ENCODE measurements around the gene JUP. TPM values are rescaled to one million over a fixed set of nuclear protein-coding genes. Genes with fewer than 3 reads are reported as not detected.

The JUP gene
- total and polyA plus RNA-seq, 2 of the 13 experiments (the other 11 are each of a cell fraction or from before 2014, with no cell fraction given), result 12.1 to 20.6 TPM

GRCh38 chr17:41835214-41835799, 48.8 kb upstream of the JUP start:
- FAIRE-seq, result no peak
- ChIA-PET POLR2A (interaction anchor here (1.4 to 1.9 kb wide), 2 partner anchors 23 to 124 kb away, joined by 4 to 9 read pairs; partner anchors contain the start of genes FKBP10 and P3H4), CTCF (ENCODE audit: low intra/inter-chr PET ratio, low total read pairs) (no interaction called here)
- peaks cover 38% of the 10 kb centered on the region for H3K4me1 ChIP-seq (ENCODE audit: insufficient read depth, low read length)
- WGBS (ENCODE audit: low lambda C conversion rate), result 14% methylated on average over 13 of the region's 13 CpGs
- H3K4me2 ChIP-seq (ENCODE audit: low read depth, low read length), result peak overlapping the region; percentile 80
- peaks cover 9% of the 10 kb centered on the region for H3K79me2 ChIP-seq (ENCODE audit: insufficient read depth, low read length)
- no peaks in the 10 kb centered on the region for H3K27me3 ChIP-seq (ENCODE audit: control insufficient read depth in 1 of 2, insufficient read depth in 2 of 2, low read length in 2 of 2)
- H4K20me1 ChIP-seq (ENCODE audit: insufficient read depth, low read length), result no peaks in the 10 kb centered on the region
- peaks cover 11 to 22% of the 10 kb centered on the region in 2 experiments for H3K36me3 ChIP-seq (replicated peaks in 1 of 2; ENCODE audit: control insufficient read depth in 1 of 2, insufficient read depth in 2 of 2, low read length in 2 of 2)
- no peaks in the 10 kb centered on the region for H3K9me3 ChIP-seq (ENCODE audit: low read length)
- H2AFZ ChIP-seq (ENCODE audit: low read length), result no peak overlapping the region
- DNase-seq (ENCODE audit: low spot score), result no peak
- H3K27ac ChIP-seq (ENCODE audit: extremely low read length, insufficient read depth, low read length), result peak overlapping the region; percentile 53
- peak overlapping the region; percentile 77 to 94 (median 93) for H3K4me3 ChIP-seq (replicated peaks in 1 of 3; ENCODE audit: insufficient read depth in 1 of 3, low read depth in 2 of 3, low read length in 3 of 3)
- intact Hi-C loops (cut with micrococcal nuclease; ENCODE audit: unreplicated experiment) (no loop called here), in situ Hi-C loops (cut with HindIII; ENCODE audit: extremely low pct_ligation_motif_present, low pct_unique_long_range_greater_than_20kb) (no loop called here)
- peak overlapping the region; percentile 82 for H3K9ac ChIP-seq (ENCODE audit: insufficient read depth, low read depth, low read length)
- TSS peak; percentile 56 for BruUV-seq (replicated peaks)
- peak; percentile 52 for ATAC-seq
- TF ChIP-seq HNRNPL (IDR thresholded peaks at IDR 0.05; ENCODE audit: low read depth, low read length), result no peak
- 0 out of 2 replicates have a peak, but pooled peaks have one; percentile 2 for TF ChIP-seq FOSL2 (CRISPR knock-in tag; IDR thresholded peaks at IDR 0.05)
- no peak for TF ChIP-seq ZFAT (CRISPR knock-in tag; conservative IDR thresholded peaks at IDR 0.05)
- TF ChIP-seq NR0B2 (CRISPR knock-in tag; IDR thresholded peaks at IDR 0.05), result no peak
- TF ChIP-seq BATF2 (CRISPR knock-in tag; IDR thresholded peaks at IDR 0.05), result 0 out of 2 replicates have a peak, but pooled peaks have one; percentile 0
- TF ChIP-seq ZNF232 (CRISPR knock-in tag; IDR thresholded peaks at IDR 0.05; ENCODE audit: borderline replicate concordance), result 0 out of 2 replicates have a peak, but pooled peaks have one; percentile 27
- TF ChIP-seq PAWR (CRISPR knock-in tag; IDR thresholded peaks at IDR 0.05; ENCODE audit: borderline replicate concordance), result no peak
- no peak for TF ChIP-seq HINFP (CRISPR knock-in tag; IDR thresholded peaks at IDR 0.05; ENCODE audit: low read depth)
- TF ChIP-seq PLSCR1 (CRISPR knock-in tag; IDR thresholded peaks at IDR 0.05; ENCODE audit: borderline replicate concordance), result 0 out of 2 replicates have a peak, but pooled peaks have one; percentile 2
- TF ChIP-seq ATF3 (CRISPR knock-in tag; IDR thresholded peaks at IDR 0.05), result no peak
- TF ChIP-seq ZNF790 (CRISPR knock-in tag; IDR thresholded peaks at IDR 0.05; ENCODE audit: borderline replicate concordance), result peak; percentile 58; the same call in 1 of the 2 replicates
- no peak for TF ChIP-seq ZNF770 (CRISPR knock-in tag; IDR thresholded peaks at IDR 0.05)
- TF ChIP-seq HDAC2 (CRISPR knock-in tag; IDR thresholded peaks at IDR 0.05), result 0 out of 2 replicates have a peak, but pooled peaks have one; percentile 6
- no peak for TF ChIP-seq ELK4 (CRISPR knock-in tag; IDR thresholded peaks at IDR 0.05; ENCODE audit: borderline replicate concordance)
- 0 out of 2 replicates have a peak, but pooled peaks have one; percentile 4 for TF ChIP-seq HES4 (CRISPR knock-in tag; IDR thresholded peaks at IDR 0.05; ENCODE audit: borderline replicate concordance)
- 0 out of 2 replicates have a peak, but pooled peaks have one; percentile 23 for TF ChIP-seq ZNF501 (CRISPR knock-in tag; IDR thresholded peaks at IDR 0.05)
